ENCODE results near the gene POPDC2.

GRCh38 chr3:119613201-119613600 lies 47.2 kb downstream of the POPDC2 start:
- TF ChIP-seq POLR2A (IDR thresholded peaks at IDR 0.05; ENCODE audit: low read length) (no peak), GATA1 (IDR thresholded peaks at IDR 0.05; ENCODE audit: low read depth, low read length) (no peak)
